ENCODE results near the gene ANKRD53. TPM values are rescaled to one million over a fixed set of nuclear protein-coding genes. Genes with fewer than 3 reads are reported as not detected.

The ANKRD53 gene
- total RNA-seq, 1 experiment from 2014 or later: not detected

- no peaks in the 10 kb centered on the region for H3K4me1 Mint-ChIP-seq (ENCODE audit: low read depth, unreplicated experiment)
- H3K4me3 Mint-ChIP-seq (ENCODE audit: low read depth, unreplicated experiment): no peak overlapping the region
- DNase-seq: no peak
- CTCF ChIA-PET: no interaction called here
- H3K27ac Mint-ChIP-seq (ENCODE audit: unreplicated experiment): no peak overlapping the region
- no peaks in the 10 kb centered on the region for H3K36me3 Mint-ChIP-seq (ENCODE audit: insufficient read depth, unreplicated experiment)
- peaks cover 80% of the 10 kb centered on the region for H3K27me3 Mint-ChIP-seq (ENCODE audit: unreplicated experiment)
- TF ChIP-seq CTCF (IDR thresholded peaks at IDR 0.05; ENCODE audit: unreplicated experiment): no peak
- intact Hi-C loops (cut with micrococcal nuclease; ENCODE audit: unreplicated experiment): no loop called here
- H3K9me3 Mint-ChIP-seq (ENCODE audit: low read depth, unreplicated experiment): no peaks in the 10 kb centered on the region
- no TSS peak for BruUV-seq (replicated peaks)
These were observed 45.7 kb upstream of the ANKRD53 start for GRCh38 chr2:70932631-70933230.

GRCh38 chr2:70934981-70935380, 43.4 kb upstream of the ANKRD53 start:
- Mint-ChIP-seq H3K4me3 (ENCODE audit: low read depth, unreplicated experiment) (no peak overlapping the region), H3K4me1 (ENCODE audit: low read depth, unreplicated experiment) (no peaks in the 10 kb centered on the region)

GRCh38 chr2:70935468-70936164, 42.8 kb upstream of the ANKRD53 start, which contains the start of gene ATP6V1B1:
ATP6V1B1 (plus strand) TSS chr2:70935900; CDS start chr2:70935955, 55 bp downstream.
- no peaks in the 10 kb centered on the region for H3K36me3 Mint-ChIP-seq (ENCODE audit: insufficient read depth, unreplicated experiment)
- no TSS peak for BruUV-seq (replicated peaks)
- H3K4me1 Mint-ChIP-seq (ENCODE audit: low read depth, unreplicated experiment): no peaks in the 10 kb centered on the region
- peaks cover 79% of the 10 kb centered on the region for H3K27me3 Mint-ChIP-seq (ENCODE audit: unreplicated experiment)
- H3K4me3 Mint-ChIP-seq (ENCODE audit: low read depth, unreplicated experiment): no peak within 1 kb of the TSS
- no peak for TF ChIP-seq CTCF (IDR thresholded peaks at IDR 0.05; ENCODE audit: unreplicated experiment)
- DNase-seq: no peak
- intact Hi-C loops (cut with micrococcal nuclease; ENCODE audit: unreplicated experiment): no loop called here
- CTCF ChIA-PET: interaction anchor here (0.6 to 0.7 kb wide), 2 partner anchors 23 to 67 kb away, joined by 3 to 4 read pairs; no protein-coding TSS in a partner anchor
- H3K27ac Mint-ChIP-seq (ENCODE audit: unreplicated experiment): no peak within 1 kb of the TSS
- no peaks in the 10 kb centered on the region for H3K9me3 Mint-ChIP-seq (ENCODE audit: low read depth, unreplicated experiment)

More at GRCh38 chr2:70934981-70935380, 43.4 kb upstream of the ANKRD53 start:
- CTCF ChIA-PET: no interaction called here
- intact Hi-C loops (cut with micrococcal nuclease; ENCODE audit: unreplicated experiment): no loop called here
- H3K27ac Mint-ChIP-seq (ENCODE audit: unreplicated experiment): no peak overlapping the region
- peaks cover 74% of the 10 kb centered on the region for H3K27me3 Mint-ChIP-seq (ENCODE audit: unreplicated experiment)
- BruUV-seq (replicated peaks): no TSS peak
- TF ChIP-seq CTCF (IDR thresholded peaks at IDR 0.05; ENCODE audit: unreplicated experiment): no peak
- H3K9me3 Mint-ChIP-seq (ENCODE audit: low read depth, unreplicated experiment): no peaks in the 10 kb centered on the region
- DNase-seq: no peak
- no peaks in the 10 kb centered on the region for H3K36me3 Mint-ChIP-seq (ENCODE audit: insufficient read depth, unreplicated experiment)

- no TSS peak for BruUV-seq (replicated peaks)
- no peaks in the 10 kb centered on the region for H3K4me1 Mint-ChIP-seq (ENCODE audit: low read depth, unreplicated experiment)
- peaks cover 79% of the 10 kb centered on the region for H3K27me3 Mint-ChIP-seq (ENCODE audit: unreplicated experiment)
- no peak overlapping the region for H3K27ac Mint-ChIP-seq (ENCODE audit: unreplicated experiment)
- H3K9me3 Mint-ChIP-seq (ENCODE audit: low read depth, unreplicated experiment): no peaks in the 10 kb centered on the region
- no peak for TF ChIP-seq CTCF (IDR thresholded peaks at IDR 0.05; ENCODE audit: unreplicated experiment)
- intact Hi-C loops (cut with micrococcal nuclease; ENCODE audit: unreplicated experiment): no loop called here
- no peak overlapping the region for H3K4me3 Mint-ChIP-seq (ENCODE audit: low read depth, unreplicated experiment)
- CTCF ChIA-PET: interaction anchor here (0.6 to 0.7 kb wide), 2 partner anchors 24 to 67 kb away, joined by 3 to 4 read pairs; no protein-coding TSS in a partner anchor
- H3K36me3 Mint-ChIP-seq (ENCODE audit: insufficient read depth, unreplicated experiment): no peaks in the 10 kb centered on the region
- no peak for DNase-seq
These were observed 42.1 kb upstream of the ANKRD53 start for GRCh38 chr2:70936165-70936978.

Data from Calu3 (cell line).